Panc1 (cell line): ENCODE measurements around the gene DNAH6. TPM values are rescaled to one million over a fixed set of nuclear protein-coding genes. Genes with fewer than 3 reads are reported as not detected.

Experiments
- ATAC-seq: fragments of 200-7000 bp; cut with Tn5 transposase; 2 replicates; pipeline ENCODE4 v1.9.1; 2020; ENCODE audit warnings: mild to moderate bottlenecking, moderate library complexity
- BruUV-seq: library from RNA; stranded (reverse); fragments of 400-500 nt; replicated peaks from 2 replicates; lab custom pipeline; 2021; lab: Mats Ljungman, UMichigan
- CTCF ChIA-PET: fragments of 300-600 bp; sonication (Branson Sonifier 250); formaldehyde crosslinking; loops from one replicate; lab custom pipeline; 2022; ENCODE audit warnings: antibody characterized with exemption; lab: Charles Lee
- POLR2A ChIA-PET: fragments of 300-600 bp; sonication (Branson Sonifier 250); formaldehyde crosslinking; loops from one replicate; lab custom pipeline; 2022; ENCODE audit warnings: antibody characterized with exemption; lab: Charles Lee
- DNase-seq: peaks from one replicate; pipeline ENCODE4 v3.0.0-alpha.2; 2010; ENCODE audit warnings: low read depth, low spot score
- H3K27ac ChIP-seq: 2 replicates; pipeline ENCODE4 v1.5.1; 2011; ENCODE audit warnings: mild to moderate bottlenecking, low read length, inconsistent platforms
- H3K27me3 ChIP-seq: fragments of 200-500 bp; sonication (Bioruptor generic); 2 replicates; pipeline ENCODE4 v1.6.0; 2014; ENCODE audit warnings: low read length, inconsistent platforms; ENCODE audit not compliant: control insufficient read depth, insufficient read depth
- H3K36me3 ChIP-seq: fragments of 200-500 bp; sonication (Bioruptor generic); 2 replicates; pipeline ENCODE4 v1.5.1; 2014; ENCODE audit warnings: inconsistent platforms, mild to moderate bottlenecking, low read length, moderate library complexity; ENCODE audit not compliant: control insufficient read depth, insufficient read depth
- H3K4me1 ChIP-seq: 2 replicates; pipeline ENCODE4 v1.5.1; 2011; ENCODE audit warnings: inconsistent platforms, mild to moderate bottlenecking, low read length, moderate library complexity; ENCODE audit not compliant: control insufficient read depth, insufficient read depth
- H3K4me3 ChIP-seq, 2 experiments: 2 replicates each; pipeline ENCODE4 v1.5.1; 2011 to 2012; ENCODE audit warnings: low read depth in 2 of 2, low read length in 2 of 2, mild to moderate bottlenecking in 2 of 2, inconsistent platforms in 1 of 2, moderate library complexity in 1 of 2
- H3K9me3 ChIP-seq: fragments of 200-500 bp; sonication (Bioruptor generic); 2 replicates; pipeline ENCODE4 v1.5.1; 2014; ENCODE audit warnings: low read depth, mild to moderate bottlenecking, inconsistent platforms, low read length, moderate library complexity; ENCODE audit not compliant: control insufficient read depth, insufficient read depth
- CTCF ChIP-seq: fragments of 450-650 bp; IDR thresholded peaks from 2 replicates; pipeline ENCODE4 v1.5.1; 2017; ENCODE audit warnings: mild to moderate bottlenecking
- POLR2AphosphoS5 ChIP-seq: IDR thresholded peaks from 2 replicates; pipeline ENCODE4 v1.6.1; 2012; ENCODE audit warnings: mild to moderate bottlenecking, low read depth, low read length, moderate library complexity
- REST ChIP-seq, 2 experiments: IDR thresholded peaks; 2 replicates each; pipeline ENCODE4 v1.6.1; 2011 to 2012; ENCODE audit warnings: low read depth in 2 of 2, control low read depth in 1 of 2, low read length in 1 of 2, mild to moderate bottlenecking in 1 of 2, moderate library complexity in 1 of 2; ENCODE audit not compliant: insufficient read depth in 1 of 2
- SIN3A ChIP-seq: IDR thresholded peaks from 2 replicates; pipeline ENCODE4 v1.6.1; 2012; ENCODE audit warnings: low read depth, mild to moderate bottlenecking, low read length, moderate library complexity, borderline replicate concordance; ENCODE audit not compliant: insufficient read depth
- TCF7L2 ChIP-seq: IDR thresholded peaks from 2 replicates; pipeline ENCODE4 v1.6.1; 2011; ENCODE audit warnings: mild to moderate bottlenecking, low read depth, low read length, inconsistent platforms
- in situ Hi-C: cut with HindIII; loops from 2 replicates; pipeline ENCODE4 v1.10.0; 2016; ENCODE audit warnings: low sequenced_read_pairs, low pct_unique_long_range_greater_than_20kb
- intact Hi-C: fragments of 100-400 bp; cut with micrococcal nuclease; formaldehyde crosslinking; loops from one replicate; pipeline ENCODE4 v1.10.0; 2022; ENCODE audit not compliant: unreplicated experiment
- total RNA-seq: library from RNA; stranded (reverse); gene quantifications from one replicate; pipeline ENCODE4 v1.2.1, GENCODE V29; 2021; ENCODE audit not compliant: unreplicated experiment

DNAH6 gene
- total RNA-seq, 1 experiment from 2014 or later: 0.26 TPM

- no peak overlapping the region for H3K27ac ChIP-seq
- intact Hi-C loops (no loop called here), in situ Hi-C loops (no loop called here)
- H3K9me3 ChIP-seq: no peaks in the 10 kb centered on the region
- TF ChIP-seq SIN3A: no peak
- no peak for TF ChIP-seq CTCF
- no peak for TF ChIP-seq POLR2AphosphoS5
- TF ChIP-seq REST (IDR thresholded peaks at IDR 0.05; ENCODE audit: insufficient read depth in 1 of 2, low read depth in 2 of 2, low read length in 1 of 2): no peak
- TF ChIP-seq TCF7L2: no peak
- BruUV-seq: no TSS peak
- ChIA-PET POLR2A (no interaction called here), CTCF (no interaction called here)
- H3K4me1 ChIP-seq: no peaks in the 10 kb centered on the region
- DNase-seq (no peak), ATAC-seq (no peak)
- H3K27me3 ChIP-seq: no peaks in the 10 kb centered on the region; the same call in 1 of the 2 replicates
- no peaks in the 10 kb centered on the region for H3K36me3 ChIP-seq
- H3K4me3 ChIP-seq: no peak overlapping the region
These were observed 22.2 kb upstream of the DNAH6 start for GRCh38 chr2:84494070-84494469.

- intact Hi-C loops: loop anchor here (1.0 to 5.0 kb wide), 4 partner anchors 136 to 432 kb away; partner anchors contain the start of gene TRABD2A
- TF ChIP-seq REST (IDR thresholded peaks at IDR 0.05; ENCODE audit: insufficient read depth in 1 of 2, low read depth in 2 of 2, low read length in 1 of 2) (no peak), SIN3A (no peak), CTCF (peak; percentile 69), TCF7L2 (no peak), POLR2AphosphoS5 (no peak)
- H3K9me3 ChIP-seq: no peaks in the 10 kb centered on the region
- H3K36me3 ChIP-seq: no peaks in the 10 kb centered on the region
- peak; percentile 92 for ATAC-seq
- in situ Hi-C loops: no loop called here
- ChIA-PET CTCF (no interaction called here), POLR2A (no interaction called here)
- BruUV-seq: no TSS peak
- H3K27me3 ChIP-seq: no peaks in the 10 kb centered on the region; the same call in 1 of the 2 replicates
- no peak overlapping the region for H3K27ac ChIP-seq
- peak; percentile 55 for DNase-seq
- H3K4me1 ChIP-seq: no peaks in the 10 kb centered on the region
- no peak overlapping the region for H3K4me3 ChIP-seq
These were observed 20.7 kb upstream of the DNAH6 start for GRCh38 chr2:84495539-84496146.
